ENCODE measurements around the gene ZBTB8A.

- TF ChIP-seq CTCF (IDR thresholded peaks at IDR 0.05 in 8 of 11, conservative IDR thresholded peaks at IDR 0.05 in 3 of 11) = no peak
- TF ChIP-seq POLR2A (IDR thresholded peaks at IDR 0.05) = no peak
Observed at GRCh38 chr1:32509939-32510338, 29.3 kb upstream of the ZBTB8A start.
